ENCODE data around the gene DSP.

DSP gene

DNA sequence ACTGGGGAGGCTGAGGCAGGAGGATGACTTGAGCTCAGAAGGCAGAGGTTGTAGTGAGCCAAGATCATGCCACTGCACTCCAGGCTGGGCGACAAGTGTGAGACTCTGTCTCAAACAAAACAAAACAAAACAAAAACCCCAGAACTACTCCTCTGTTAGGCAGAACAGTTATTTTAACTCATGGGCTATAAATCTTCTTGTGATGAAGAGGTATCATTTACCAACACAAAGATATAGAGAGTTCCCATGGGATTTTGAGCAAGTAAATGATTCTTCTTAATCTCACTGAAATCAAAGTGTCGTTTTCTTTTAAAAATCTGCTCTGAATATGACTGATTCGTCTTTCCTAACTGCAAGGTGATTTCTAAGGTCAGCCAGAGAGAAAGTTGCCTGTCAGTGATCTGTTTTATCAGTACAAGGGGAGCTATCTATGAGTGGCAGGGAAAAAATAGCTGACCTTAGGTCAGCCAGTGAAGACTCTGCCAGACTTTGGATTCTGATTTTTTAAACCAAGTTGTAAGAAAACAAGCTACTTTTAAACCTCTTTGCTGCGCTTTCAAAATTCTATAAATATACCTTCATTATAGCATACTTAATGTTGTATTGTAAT lies 3.8 kb upstream of the DSP start:
- DNase-seq = no peak

DNA sequence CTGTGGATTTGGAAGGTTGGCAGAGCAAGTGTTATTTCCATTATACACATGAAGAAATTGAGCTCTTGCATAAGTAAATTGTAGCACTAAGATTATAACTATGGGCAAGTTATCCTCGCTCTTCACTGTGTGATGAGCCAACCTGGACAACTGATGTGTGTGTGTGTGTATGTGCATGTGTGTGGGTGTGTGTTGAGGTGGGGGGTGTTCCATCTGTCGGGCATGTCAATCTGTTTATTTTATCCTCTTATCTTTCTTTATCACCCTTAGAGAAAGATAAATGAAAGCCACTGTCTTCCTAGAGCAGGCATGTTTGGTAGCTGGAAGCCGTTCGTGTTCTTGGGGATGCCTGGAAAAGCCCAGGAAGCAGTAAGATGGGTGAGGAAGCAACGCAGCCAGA lies 3.0 kb upstream of the DSP start:
- no peak for DNase-seq

DNA sequence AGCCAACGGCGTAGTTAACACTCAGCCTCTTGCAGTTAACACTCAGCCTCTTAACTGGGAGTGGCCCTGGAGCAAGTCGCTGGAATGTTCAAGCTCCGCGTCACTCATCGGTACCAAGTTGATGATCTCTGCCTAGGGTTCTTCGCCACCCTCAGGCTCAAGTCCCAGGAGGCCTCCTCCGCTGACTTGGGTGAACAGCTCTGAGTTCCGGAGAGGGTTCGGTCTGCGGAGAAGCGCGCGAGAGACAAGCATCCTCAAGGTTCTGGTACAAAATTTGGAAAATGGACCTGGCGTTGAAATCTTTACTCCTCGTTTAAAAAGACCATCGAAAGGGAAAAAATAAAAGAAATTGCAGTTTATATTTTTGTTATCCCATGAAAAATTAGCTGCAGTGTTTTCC lies 876 bp upstream of the DSP start:
- DNase-seq = no peak

DNA sequence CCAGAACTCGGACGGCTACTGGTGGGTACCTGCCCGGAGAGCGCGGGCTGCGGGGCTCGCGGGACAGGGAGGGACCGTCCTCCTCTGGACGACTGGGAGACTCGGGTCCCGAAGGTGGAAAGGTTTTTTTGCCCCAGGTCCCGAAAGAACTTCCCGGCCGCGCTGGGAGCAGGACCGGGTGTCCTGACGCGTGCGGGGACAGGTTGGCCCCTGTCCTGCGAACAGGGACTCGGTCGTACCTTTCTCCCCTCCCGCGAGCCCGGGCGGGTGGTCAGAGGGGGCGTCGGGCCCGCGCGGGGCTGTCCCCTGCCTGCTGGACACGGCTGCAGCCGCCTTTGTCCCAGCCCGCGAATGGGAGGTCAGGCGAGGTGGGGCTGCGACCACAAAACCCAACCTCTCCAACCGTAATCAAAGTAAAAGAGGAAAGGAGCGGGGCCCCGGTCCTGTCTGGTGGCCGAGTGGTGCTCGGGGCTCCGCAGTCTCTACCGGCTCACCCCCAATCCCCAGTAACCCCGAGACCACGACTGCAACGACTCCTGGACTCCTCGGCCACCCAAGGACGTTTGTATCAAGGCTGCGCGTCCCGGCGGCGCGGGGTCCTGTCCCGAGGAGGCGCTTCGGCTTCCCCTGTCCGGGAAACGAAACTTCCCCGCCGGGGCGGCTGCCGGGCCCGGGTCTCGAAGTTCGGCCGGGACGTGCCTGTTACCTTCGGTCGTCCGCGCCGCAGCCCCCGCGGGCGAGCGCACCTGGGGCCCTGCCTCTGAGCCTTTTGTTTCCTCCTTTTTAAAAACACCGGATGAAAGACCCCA lies 798 bp downstream of the DSP start:
- no peak for DNase-seq

GRCh38 chr6:7542874-7543624 lies 1.6 kb downstream of the DSP start:
- no peak for DNase-seq

DNA sequence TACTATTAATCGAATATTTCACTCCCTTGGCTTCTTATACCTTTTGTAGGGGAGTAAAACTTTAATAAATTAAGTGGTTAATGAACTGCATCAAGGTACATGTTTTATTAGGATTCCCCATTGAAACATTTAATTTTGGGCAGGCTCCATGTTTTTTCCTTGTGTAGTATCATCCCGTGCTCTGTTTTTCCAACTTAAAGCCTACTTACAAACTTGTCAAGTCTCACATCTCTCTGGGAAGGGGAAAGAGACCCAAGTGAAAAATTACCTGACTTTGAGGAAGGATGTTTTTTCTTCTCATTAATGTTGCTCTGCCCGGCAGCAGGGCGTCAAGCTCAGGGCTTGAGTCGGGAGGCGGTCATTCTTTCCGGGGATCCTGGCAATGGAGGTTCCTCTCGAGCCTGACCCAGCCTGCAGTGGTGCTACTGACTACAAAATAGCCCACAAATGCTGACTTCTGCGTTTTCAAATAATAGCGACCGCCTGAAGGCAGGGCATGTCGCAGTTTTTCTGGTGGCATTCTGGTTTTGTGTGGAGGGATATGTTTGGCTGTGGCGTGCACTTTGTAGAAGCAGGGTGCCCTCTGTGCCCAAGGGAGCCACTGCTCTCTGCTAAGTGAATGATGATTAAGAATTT lies 2.4 kb downstream of the DSP start:
- no peak for DNase-seq

GRCh38 chr6:7544597-7544996 lies 3.1 kb downstream of the DSP start:
- no peak for DNase-seq

GRCh38 chr6:7545316-7546019 lies 4.0 kb downstream of the DSP start:
- no peak for DNase-seq

DNA sequence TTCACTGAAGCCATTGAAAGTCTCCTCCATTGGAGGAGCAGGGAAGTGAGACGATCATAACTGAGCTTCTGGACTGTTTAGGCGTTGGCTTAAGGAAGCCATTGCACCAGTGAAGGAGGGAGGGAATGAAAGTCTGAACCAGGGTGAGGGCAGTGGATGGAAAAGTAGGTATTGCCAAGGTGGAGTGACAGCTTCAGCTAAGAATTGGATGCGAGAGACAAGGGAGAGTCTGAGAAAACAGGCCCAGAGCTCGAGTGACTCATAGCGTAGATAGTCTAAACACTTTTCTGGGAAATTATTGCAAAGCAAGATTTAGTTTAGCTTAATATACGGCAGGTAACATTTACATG lies 4.5 kb downstream of the DSP start:
- no peak for DNase-seq

DNA sequence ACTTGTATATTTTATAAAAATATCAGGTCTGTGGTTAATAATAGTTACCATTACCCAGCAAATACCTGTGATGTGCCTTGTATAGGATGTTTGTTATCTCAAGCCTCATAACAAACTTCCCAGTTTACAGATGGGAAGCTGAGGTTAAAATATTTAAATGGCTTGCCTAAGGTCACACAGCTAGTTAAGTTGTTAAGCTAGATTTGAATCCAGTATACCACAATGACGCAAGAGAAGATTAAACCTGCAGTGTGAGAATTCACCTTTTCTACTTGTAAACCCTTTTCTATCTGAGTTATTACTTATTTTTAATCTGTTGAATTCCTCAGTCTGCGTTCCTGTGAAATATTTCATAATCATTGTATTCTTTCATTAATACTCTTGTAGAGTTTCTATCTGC lies 4.9 kb downstream of the DSP start:
- DNase-seq = no peak

GRCh38 chr6:7546896-7547295 lies 5.4 kb downstream of the DSP start:
- DNase-seq = no peak

- no peak for DNase-seq
These were observed 5.8 kb downstream of the DSP start for GRCh38 chr6:7547315-7547714.

GRCh38 chr6:7550433-7550801 lies 8.9 kb downstream of the DSP start:
- DNase-seq = no peak

DNA sequence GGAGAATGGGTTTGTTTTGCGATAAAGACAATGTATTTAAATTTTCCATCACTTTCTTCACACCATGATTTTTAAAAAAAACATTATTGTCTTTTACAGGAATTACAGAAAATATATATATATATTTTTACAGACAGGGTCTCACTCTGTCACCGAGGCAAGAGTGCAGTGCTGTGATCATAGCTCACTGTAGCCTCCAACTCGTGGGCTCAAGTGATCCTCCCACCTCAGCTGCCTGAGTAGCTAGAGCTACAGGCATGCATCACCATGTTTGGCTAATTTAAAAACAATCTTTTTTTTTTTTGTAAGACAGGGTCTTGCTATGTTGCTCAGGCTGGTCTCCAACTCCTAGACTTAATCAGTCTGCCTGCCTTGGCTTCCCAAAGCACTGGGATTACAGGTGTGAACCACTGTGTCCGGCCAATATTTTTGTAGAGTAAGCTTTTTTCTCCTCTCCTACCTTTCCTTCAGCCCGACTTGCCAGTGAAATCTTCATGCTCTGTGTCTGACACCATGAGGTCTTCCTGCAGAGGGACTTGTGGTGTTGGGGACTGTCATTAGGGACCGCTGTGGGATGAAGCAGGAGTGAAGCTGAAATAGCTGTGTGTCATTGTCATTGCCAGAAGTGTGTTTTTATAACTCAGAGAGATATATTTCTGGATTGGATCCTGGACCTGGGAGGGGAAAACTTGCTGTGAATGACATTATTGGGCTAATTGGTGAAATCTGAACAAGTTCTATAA lies 13.2 kb downstream of the DSP start:
- no peak for DNase-seq

DNA sequence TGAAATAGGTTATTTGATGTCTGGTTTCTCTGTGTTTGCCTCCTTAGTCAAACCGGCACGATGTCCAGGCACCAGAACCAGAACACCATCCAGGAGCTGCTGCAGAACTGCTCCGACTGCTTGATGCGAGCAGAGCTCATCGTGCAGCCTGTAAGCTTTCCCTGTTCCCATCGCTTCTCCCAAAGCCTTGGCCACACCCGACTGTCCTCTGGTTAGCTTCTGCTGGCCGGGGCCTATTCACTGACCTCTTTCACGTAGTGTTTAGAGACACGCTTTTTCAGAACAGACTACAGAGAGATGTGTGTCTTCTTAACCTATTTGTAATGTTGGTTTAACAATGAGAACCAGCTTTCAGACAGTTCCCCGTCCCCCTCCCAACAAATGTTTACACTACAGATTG lies 14.2 kb downstream of the DSP start:
- no peak for DNase-seq

DNA sequence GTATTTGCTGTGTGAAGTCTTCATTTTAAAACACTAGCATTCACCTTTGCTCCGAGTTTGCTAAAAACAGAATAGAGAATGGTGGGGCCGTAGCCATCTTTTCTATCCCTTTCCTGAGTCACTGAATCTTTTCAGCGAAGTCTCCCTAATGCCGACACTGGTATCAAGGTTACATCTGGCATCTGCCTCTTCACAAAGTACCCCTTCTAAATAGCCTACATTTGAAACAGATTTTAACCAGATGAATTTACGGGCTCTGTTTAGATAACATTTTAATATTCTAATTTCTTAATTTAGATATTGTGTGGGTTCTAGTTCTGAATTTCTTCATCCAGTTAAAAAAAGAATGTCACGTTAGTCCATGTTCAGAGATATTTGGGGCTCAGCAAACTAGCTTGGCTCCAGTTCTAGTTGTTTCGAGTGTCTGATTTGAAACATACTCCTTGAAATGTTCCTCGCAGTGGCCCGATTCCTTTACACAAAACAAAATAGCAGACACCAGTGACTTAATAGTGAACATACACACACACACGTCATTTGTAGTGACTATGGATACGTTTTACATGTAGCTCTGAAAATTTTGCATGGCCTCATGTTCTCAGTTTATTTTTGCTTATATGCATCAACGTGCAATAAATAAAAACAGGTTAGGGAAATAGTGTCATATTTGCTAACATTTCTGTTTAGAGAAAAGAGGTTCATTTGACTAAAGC lies 15.1 kb downstream of the DSP start:
- no peak for DNase-seq

- DNase-seq = no peak
These were observed 16.2 kb downstream of the DSP start for GRCh38 chr6:7557652-7558051.

DNA sequence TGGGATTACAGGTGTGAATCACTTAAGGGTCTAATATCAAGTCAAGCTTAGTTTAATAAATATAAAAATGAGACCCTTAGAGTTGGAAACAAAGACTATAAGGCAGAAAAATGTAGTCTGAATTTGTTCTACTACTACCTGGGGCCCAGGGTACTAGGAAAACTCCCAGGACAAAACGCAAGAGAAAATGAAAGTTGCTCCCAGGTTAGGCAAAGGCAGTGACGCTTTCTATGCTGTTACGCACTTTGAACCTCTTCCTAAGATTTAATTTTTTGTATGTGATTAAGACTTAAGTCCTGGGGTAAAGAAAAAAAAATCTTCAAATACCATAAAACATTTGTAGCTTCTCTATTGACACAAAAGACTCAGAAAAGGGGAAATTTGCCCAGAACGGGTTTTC lies 17.3 kb downstream of the DSP start:
- DNase-seq = no peak

GRCh38 chr6:7559196-7559595 lies 17.7 kb downstream of the DSP start:
- DNase-seq = no peak

- no peak for DNase-seq
These were observed 18.3 kb downstream of the DSP start for GRCh38 chr6:7559651-7560385.

Data from SW 1271 (cell line).